Transverse colon (tissue), 1 donor: Measurements from ENCODE around the gene APOB.

Experiments used
- EP300 ChIP-seq: sonication (generic); formaldehyde crosslinking; IDR thresholded peaks from one replicate; pipeline ENCODE4 v1.6.1; 2017; ENCODE audit warnings: antibody characterized with exemption, low read depth
- POLR2A ChIP-seq: fragments of 450-650 bp; IDR thresholded peaks from one replicate; pipeline ENCODE4 v1.6.1; 2016; ENCODE audit warnings: antibody characterized with exemption, mild to moderate bottlenecking, moderate library complexity

DNA sequence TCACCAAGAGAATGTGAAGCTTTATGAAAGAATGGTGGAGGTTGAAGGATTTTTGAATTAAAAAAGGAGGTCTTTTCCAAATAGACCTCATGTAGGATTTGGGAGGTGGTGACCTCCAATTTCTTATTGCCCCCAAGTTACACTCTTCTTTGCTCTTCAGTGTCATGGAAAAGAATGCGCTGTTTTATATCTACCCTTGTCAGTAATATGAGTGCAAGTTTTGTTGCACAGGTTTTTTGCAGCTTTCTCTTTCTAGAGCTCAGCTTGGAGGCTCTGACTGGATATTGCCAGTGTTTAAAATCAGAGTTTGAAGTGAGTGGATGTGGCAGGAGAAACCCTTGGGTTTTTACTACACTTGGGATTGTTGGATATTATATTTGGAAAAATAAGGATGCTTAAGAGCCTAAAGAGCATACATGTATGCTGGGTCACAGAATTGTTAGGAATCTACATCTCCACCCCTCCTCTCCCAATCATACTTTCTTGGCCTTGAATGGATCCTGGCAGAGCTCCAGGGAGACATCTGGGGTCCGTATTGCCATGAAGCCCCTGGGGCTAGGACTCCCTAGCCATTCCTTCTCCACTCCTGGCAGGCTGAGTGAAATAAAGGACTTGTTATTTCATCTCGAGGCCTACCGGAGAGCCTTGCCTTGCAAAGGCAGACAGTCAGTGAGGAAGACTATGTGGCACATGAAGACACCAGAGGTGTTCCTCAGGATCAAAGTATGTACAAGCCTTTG is 43.8 kb downstream of the APOB start:
- TF ChIP-seq POLR2A (no peak), EP300 (no peak)
